Coronary artery (tissue), 2 donors: ENCODE data around the gene C17orf113.

Source experiments
- DNase-seq: peaks from one replicate; pipeline ENCODE4 v3.0.0-alpha.2; 2017; ENCODE audit warnings: low spot score
- H3K27ac ChIP-seq, 2 donors: fragments of 200-600 bp; sonication (generic); one replicate each; pipeline ENCODE4 v1.5.1; 2016 to 2019
- H3K4me3 ChIP-seq: fragments of 200-600 bp; sonication (generic); 2 replicates; pipeline ENCODE4 v1.5.1; 2016; ENCODE audit warnings: mild to moderate bottlenecking, moderate library complexity
- TF ChIP-seq, protein P1 (sequence below): fragments of 200-600 bp; sonication (generic); IDR thresholded peaks from one replicate; pipeline ENCODE4 v1.5.1; 2019; ENCODE audit warnings: antibody characterized with exemption

The C17orf113 gene

GRCh38 chr17:42059815-42060214, 9.4 kb upstream of the C17orf113 start:
- Histone ChIP-seq H3K27ac (no peak overlapping the region), H3K4me3 (no peak overlapping the region)
- TF ChIP-seq, protein P1, sequence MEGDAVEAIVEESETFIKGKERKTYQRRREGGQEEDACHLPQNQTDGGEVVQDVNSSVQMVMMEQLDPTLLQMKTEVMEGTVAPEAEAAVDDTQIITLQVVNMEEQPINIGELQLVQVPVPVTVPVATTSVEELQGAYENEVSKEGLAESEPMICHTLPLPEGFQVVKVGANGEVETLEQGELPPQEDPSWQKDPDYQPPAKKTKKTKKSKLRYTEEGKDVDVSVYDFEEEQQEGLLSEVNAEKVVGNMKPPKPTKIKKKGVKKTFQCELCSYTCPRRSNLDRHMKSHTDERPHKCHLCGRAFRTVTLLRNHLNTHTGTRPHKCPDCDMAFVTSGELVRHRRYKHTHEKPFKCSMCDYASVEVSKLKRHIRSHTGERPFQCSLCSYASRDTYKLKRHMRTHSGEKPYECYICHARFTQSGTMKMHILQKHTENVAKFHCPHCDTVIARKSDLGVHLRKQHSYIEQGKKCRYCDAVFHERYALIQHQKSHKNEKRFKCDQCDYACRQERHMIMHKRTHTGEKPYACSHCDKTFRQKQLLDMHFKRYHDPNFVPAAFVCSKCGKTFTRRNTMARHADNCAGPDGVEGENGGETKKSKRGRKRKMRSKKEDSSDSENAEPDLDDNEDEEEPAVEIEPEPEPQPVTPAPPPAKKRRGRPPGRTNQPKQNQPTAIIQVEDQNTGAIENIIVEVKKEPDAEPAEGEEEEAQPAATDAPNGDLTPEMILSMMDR: no peak
- DNase-seq: no peak

- no peak for DNase-seq
- TF ChIP-seq, protein P1: no peak
Measured at GRCh38 chr17:42058063-42058462, 7.7 kb upstream of the C17orf113 start.

DNA sequence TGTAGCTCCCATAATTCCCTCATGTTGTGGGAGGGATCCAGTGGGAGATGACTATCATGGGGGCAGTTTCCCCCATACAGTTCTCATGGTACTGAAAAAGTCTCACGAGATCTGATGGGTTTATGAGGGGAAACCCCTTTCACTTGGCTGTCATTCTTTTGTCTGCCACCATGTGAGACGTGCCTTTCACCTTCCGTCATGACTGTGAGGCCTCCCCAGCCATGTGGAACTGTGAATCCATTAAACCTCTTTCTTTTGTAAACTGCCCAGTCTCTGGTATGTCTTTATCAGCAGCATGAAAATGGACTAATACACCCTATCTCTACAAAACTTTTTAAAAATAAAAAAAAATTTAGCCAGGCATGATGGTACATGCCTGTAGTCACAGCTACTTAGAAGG, 6.2 kb upstream of the C17orf113 start:
- Histone ChIP-seq H3K27ac (no peak overlapping the region), H3K4me3 (no peak overlapping the region)
- DNase-seq: no peak
- TF ChIP-seq, protein P1: no peak

More at GRCh38 chr17:42058063-42058462, 7.7 kb upstream of the C17orf113 start:
- H3K27ac ChIP-seq: no peak overlapping the region
- no peak overlapping the region for H3K4me3 ChIP-seq

- no peak for DNase-seq
- TF ChIP-seq, protein P1: no peak
- Histone ChIP-seq H3K27ac (no peak overlapping the region), H3K4me3 (no peak overlapping the region)
Measured at GRCh38 chr17:42055496-42055895, 5.1 kb upstream of the C17orf113 start.

GRCh38 chr17:42055027-42055426, 4.6 kb upstream of the C17orf113 start:
- H3K27ac ChIP-seq: no peak overlapping the region
- TF ChIP-seq, protein P1: no peak
- no peak overlapping the region for H3K4me3 ChIP-seq
- DNase-seq: no peak

DNA sequence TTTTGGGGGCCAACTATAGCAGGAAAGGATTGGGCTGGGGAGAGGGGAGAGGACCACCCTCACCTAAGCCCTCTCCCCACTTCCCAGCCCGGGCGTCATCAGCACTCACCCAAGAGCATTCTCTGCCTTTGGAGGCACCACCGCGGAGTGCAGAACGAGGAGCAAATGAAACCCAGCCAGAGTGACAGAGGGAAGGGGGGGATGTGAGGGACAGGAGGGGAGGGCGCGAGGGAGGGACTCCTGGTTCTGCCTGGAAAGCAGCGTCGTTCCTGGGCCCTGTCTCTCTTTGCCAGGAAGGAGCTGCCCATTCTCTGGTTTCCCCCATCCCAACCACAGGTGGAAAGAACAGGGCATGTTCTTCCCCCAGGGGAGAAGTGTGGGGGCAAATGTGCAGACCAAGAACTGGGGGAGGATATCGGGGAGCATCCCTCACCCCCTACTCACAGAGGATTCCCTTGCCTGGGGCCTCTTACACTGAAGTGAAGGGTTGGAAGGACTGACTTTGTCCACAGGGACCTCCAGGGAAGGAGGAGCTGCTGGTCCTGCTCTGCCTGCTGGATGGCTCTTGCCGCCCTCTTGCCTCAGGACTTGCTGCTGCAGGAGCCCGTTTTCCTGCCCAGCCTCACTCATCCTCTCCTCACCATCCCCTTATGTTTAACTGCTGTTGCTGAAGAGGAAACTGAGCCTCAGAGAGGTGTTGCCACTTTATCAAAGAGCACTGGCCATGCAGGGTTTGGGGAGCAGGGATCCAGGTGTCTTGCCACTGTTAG, 3.5 kb upstream of the C17orf113 start:
- Histone ChIP-seq H3K27ac (no peak overlapping the region), H3K4me3 (no peak overlapping the region)
- TF ChIP-seq, protein P1: no peak
- DNase-seq: no peak

DNA sequence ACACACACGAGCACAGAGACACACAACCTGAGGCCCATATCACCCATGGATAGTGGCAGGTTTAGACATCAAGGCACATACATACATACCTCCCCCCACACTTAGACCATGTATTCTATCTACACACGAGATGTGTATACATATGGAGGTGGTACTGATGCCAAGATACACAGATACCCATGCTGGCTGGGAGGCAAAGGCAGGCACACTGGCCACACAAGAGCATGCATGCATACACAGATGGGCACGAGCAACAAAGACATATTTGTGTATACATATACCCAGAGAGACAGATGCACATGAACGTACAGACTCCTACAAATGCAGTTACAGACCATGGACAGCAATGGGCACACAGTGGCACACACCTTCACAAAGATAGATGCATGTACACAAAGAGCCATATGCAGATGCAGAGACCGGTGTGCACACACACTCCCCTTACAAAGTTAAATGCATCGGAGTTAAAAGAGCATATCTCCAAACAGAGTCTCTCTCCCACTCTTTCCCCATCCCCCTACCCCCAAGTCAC, 2.0 kb upstream of the C17orf113 start:
- TF ChIP-seq, protein P1: no peak
- no peak for DNase-seq
- no peak overlapping the region for H3K4me3 ChIP-seq
- H3K27ac ChIP-seq: no peak overlapping the region
